K562 (cell line): ENCODE results near the gene ETV4. TPM values are rescaled to one million over a fixed set of nuclear protein-coding genes. Genes with fewer than 3 reads are reported as not detected.

ENCODE experiments used
- ATAC-seq: fragments of 200-7000 bp; cut with Tn5 transposase; 3 replicates; pipeline ENCODE4 v1.9.1; 2020; ENCODE audit warnings: moderate library complexity
- BruUV-seq: library from RNA; stranded (reverse); fragments of 400-500 nt; replicated peaks from 2 replicates; lab custom pipeline; 2021; lab: Mats Ljungman, UMichigan
- CTCF ChIA-PET: fragments of 300-600 bp; formaldehyde crosslinking; extraction: SDS; loops from one replicate; lab custom pipeline; 2021; ENCODE audit warnings: low intra/inter-chr PET ratio; lab: Yijun Ruan, JAX
- POLR2A ChIA-PET: fragments of 300-600, 350-650 bp; sonication (Branson Sonifier 250); formaldehyde crosslinking; extraction: SDS; loops from one replicate; lab custom pipeline; 2021; ENCODE audit warnings: antibody characterized with exemption, inconsistent platforms; lab: Yijun Ruan, JAX
- DNase-seq, 4 experiments: peaks; one replicate each; pipeline versions ENCODE4 v3.0.0 to v3.0.0-alpha.2; 2011 to 2018; ENCODE audit warnings: low spot score in 3 of 4, mixed read lengths in 3 of 4; ENCODE audit errors: extremely low read depth in 1 of 4
- FAIRE-seq: peaks from 2 replicates; lab custom pipeline; 2011; peaks lifted over from hg19 to GRCh38; lab: Jason Lieb, UNC
- H2AFZ ChIP-seq: 2 replicates; pipeline ENCODE4 v1.6.0; 2011; ENCODE audit warnings: low read depth, low read length, control low read depth, inconsistent platforms
- H3K27ac ChIP-seq: fragments of 200-600 bp; 3 replicates; pipeline ENCODE4 v1.8.0; 2011; ENCODE audit warnings: low read depth, mild to moderate bottlenecking, control low read depth, inconsistent platforms, low read length, moderate library complexity, mixed read lengths; ENCODE audit errors: extremely low read depth
- H3K27me3 ChIP-seq, 2 experiments: fragments of 300-600 bp in 1 of 2; 2 replicates in 1 of 2; 3 replicates in 1 of 2; pipeline versions ENCODE4 v1.6.0 to v1.8.0; 2011; ENCODE audit warnings: inconsistent platforms in 2 of 2, low read length in 2 of 2, mild to moderate bottlenecking in 1 of 2, mixed read lengths in 1 of 2, moderate library complexity in 1 of 2; ENCODE audit not compliant: control insufficient read depth in 2 of 2, insufficient read depth in 2 of 2
- H3K36me3 ChIP-seq: fragments of 300-600 bp; 3 replicates; pipeline ENCODE4 v1.8.0; 2011; ENCODE audit warnings: mild to moderate bottlenecking, low read length, inconsistent platforms; ENCODE audit not compliant: control insufficient read depth, insufficient read depth
- H3K4me1 ChIP-seq, 2 experiments: fragments of 200-600 bp in 1 of 2; replicated peaks in 1 of 2; 2 replicates in 1 of 2; 3 replicates in 1 of 2; pipeline versions ENCODE4 v1.5.1 to v1.8.0; 2011; ENCODE audit warnings: inconsistent platforms in 2 of 2, low read length in 2 of 2, mild to moderate bottlenecking in 1 of 2, mixed read lengths in 1 of 2, moderate library complexity in 1 of 2; ENCODE audit not compliant: control insufficient read depth in 2 of 2, insufficient read depth in 2 of 2
- H3K4me2 ChIP-seq: 2 replicates; pipeline ENCODE4 v1.6.1; 2011; ENCODE audit warnings: low read length, control low read depth, inconsistent platforms, mixed read lengths; ENCODE audit not compliant: insufficient read depth
- H3K4me3 ChIP-seq: fragments of 200-600 bp; sonication (generic), shearing (Covaris generic); 2 replicates; pipeline ENCODE4 v1.5.1; 2016; ENCODE audit warnings: control low read depth, inconsistent platforms
- H3K79me2 ChIP-seq: fragments of 200-600 bp; 3 replicates; pipeline ENCODE4 v1.8.0; 2011; ENCODE audit warnings: low read length, inconsistent platforms; ENCODE audit not compliant: control insufficient read depth, insufficient read depth
- H3K9ac ChIP-seq, 2 experiments: 2 replicates each; pipeline versions ENCODE4 v1.6.0 to v1.6.1; 2011; ENCODE audit warnings: low read depth in 2 of 2, low read length in 2 of 2, control low read depth in 1 of 2, inconsistent platforms in 1 of 2, mild to moderate bottlenecking in 1 of 2, mixed read lengths in 1 of 2; ENCODE audit not compliant: insufficient read depth in 1 of 2
- H3K9me1 ChIP-seq: one replicate; pipeline ENCODE4 v1.6.0; 2011; ENCODE audit warnings: inconsistent platforms, mild to moderate bottlenecking, low read length, moderate library complexity; ENCODE audit not compliant: control insufficient read depth, insufficient read depth
- H3K9me3 ChIP-seq: replicated peaks from 2 replicates; pipeline ENCODE4 v1.5.1; 2011; ENCODE audit warnings: low read depth, low read length, inconsistent platforms; ENCODE audit not compliant: control insufficient read depth, insufficient read depth
- H4K20me1 ChIP-seq: replicated peaks from 2 replicates; pipeline ENCODE4 v1.6.1; 2011; ENCODE audit warnings: low read length, inconsistent platforms, mixed read lengths; ENCODE audit not compliant: control insufficient read depth, insufficient read depth
- DNMT1 ChIP-seq: fragments of 450-650 bp; IDR thresholded peaks from 2 replicates; pipeline ENCODE4 v1.6.1; 2016; ENCODE audit warnings: antibody characterized with exemption, mild to moderate bottlenecking
- GABPB2 ChIP-seq: fragments of 250-450 bp; sonication (Bioruptor Pico); conservative IDR thresholded peaks from 2 replicates; pipeline ENCODE4 v1.5.1; 2021; ENCODE audit warnings: mild to moderate bottlenecking
- HIVEP1 ChIP-seq: fragments of 250-450 bp; sonication (Bioruptor Pico); IDR thresholded peaks from 2 replicates; pipeline ENCODE4 v1.4.0; 2020; ENCODE audit warnings: mild to moderate bottlenecking
- HSF4 ChIP-seq: fragments of 250-450 bp; sonication (Bioruptor Pico); IDR thresholded peaks from 2 replicates; pipeline ENCODE4 v2.1.2; 2022; ENCODE audit warnings: mild to moderate bottlenecking, moderate library complexity, borderline replicate concordance
- PHB ChIP-seq: fragments of 250-450 bp; sonication (Bioruptor Pico); IDR thresholded peaks from 2 replicates; pipeline ENCODE4 v1.5.0; 2021
- SMAD1 ChIP-seq: fragments of 150-350 bp; IDR thresholded peaks from 2 replicates; pipeline ENCODE4 v1.6.1; 2014; ENCODE audit warnings: low read length, low read depth; ENCODE audit not compliant: partially characterized antibody
- ZFP36 ChIP-seq: fragments of 150-350 bp; IDR thresholded peaks from 2 replicates; pipeline ENCODE4 v1.6.1; 2018; ENCODE audit warnings: low read length, low read depth; ENCODE audit not compliant: partially characterized antibody
- WGBS: fragments of 100-300 bp; shearing (Covaris generic); methylation state at CpG from one replicate; pipeline ENCODE4 v1.1.6; 2016; ENCODE audit warnings: low coverage, mixed read lengths; ENCODE audit not compliant: insufficient coverage; ENCODE audit errors: missing lambda C conversion rate; 5-methylcytosine and 5-hydroxymethylcytosine counted together
- in situ Hi-C: fragments of 300-500 bp; cut with MboI; formaldehyde crosslinking; loops from 4 replicates; pipeline ENCODE4 v1.15.0; 2018; ENCODE audit warnings: inconsistent platforms, mixed read lengths
- intact Hi-C: fragments of 100-400 bp; cut with micrococcal nuclease; formaldehyde crosslinking; loops from 2 replicates; pipeline ENCODE4 v1.14.2; 2022
- polyA plus RNA-seq, 8 experiments: library from polyadenylated mRNA; depleted of rRNA in 4 of 8; stranded (reverse) in 5 of 8; unstranded in 3 of 8; fragments of >200 nt; fragmentation: Nextera tagmentation in 2 of 8; fragmentation: Illumina TruSeq in 1 of 8; extraction: Ambion mirVana in 2 of 8; extraction: Trizol in 1 of 8; gene quantifications; 2 replicates each; pipeline versions ENCODE4 v1.2.1 to v1.2.3, GENCODE V29; 2011 to 2014; ENCODE audit warnings: inconsistent platforms in 1 of 8, missing spikeins in 1 of 8
- total RNA-seq, 7 experiments: library from RNA; depleted of rRNA in 6 of 7; stranded (reverse); fragments of >200 nt in 6 of 7; fragmentation: Illumina TruSeq in 2 of 7; extraction: Trizol in 2 of 7; gene quantifications; 2 replicates each; pipeline versions ENCODE4 v1.2.1 to v1.2.3, GENCODE V29; 2011 to 2021; ENCODE audit warnings: low replicate concordance in 1 of 7
- TF ChIP-seq, protein P1 (sequence below): sonication (generic); formaldehyde crosslinking; IDR thresholded peaks from 2 replicates; pipeline ENCODE4 v1.8.0; 2022; ENCODE audit warnings: mild to moderate bottlenecking, missing genetic modification reagents
- TF ChIP-seq, protein P2 (sequence below): IDR thresholded peaks from 3 replicates; pipeline ENCODE4 v1.6.1; 2011; ENCODE audit warnings: borderline replicate concordance, mild to moderate bottlenecking, moderate library complexity; ENCODE audit not compliant: insufficient read length; ENCODE audit errors: extremely low read depth

Gene ETV4
- total and polyA plus RNA-seq, 9 of the 15 experiments (the other 6 are each of a cell fraction or from before 2014, with no cell fraction given) = 5.5 to 66.3 (median 28.2) TPM

DNA sequence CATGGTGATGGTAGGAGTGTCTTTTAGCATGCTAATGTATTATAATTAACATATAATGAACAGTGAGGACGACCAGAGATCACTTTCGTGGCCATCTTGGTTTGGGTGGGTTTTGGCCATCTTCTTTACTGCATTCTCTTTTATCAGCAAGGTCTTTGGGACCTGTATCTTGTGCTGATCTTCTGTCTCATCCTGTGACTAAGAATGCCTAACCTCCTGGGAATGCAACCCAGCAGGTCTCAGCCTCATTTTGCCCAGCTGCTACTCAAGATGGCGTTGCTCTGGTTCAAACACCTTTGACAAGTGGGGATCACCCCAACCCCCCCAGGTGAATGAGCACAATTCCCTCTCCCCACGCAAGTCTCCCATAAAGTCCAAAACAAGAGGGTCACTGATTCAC is 49.3 kb upstream of the ETV4 start:
- intact Hi-C loops = no loop called here
- in situ Hi-C loops = no loop called here
- WGBS = 3% methylated on average over 4 of the region's 4 CpGs

DNA sequence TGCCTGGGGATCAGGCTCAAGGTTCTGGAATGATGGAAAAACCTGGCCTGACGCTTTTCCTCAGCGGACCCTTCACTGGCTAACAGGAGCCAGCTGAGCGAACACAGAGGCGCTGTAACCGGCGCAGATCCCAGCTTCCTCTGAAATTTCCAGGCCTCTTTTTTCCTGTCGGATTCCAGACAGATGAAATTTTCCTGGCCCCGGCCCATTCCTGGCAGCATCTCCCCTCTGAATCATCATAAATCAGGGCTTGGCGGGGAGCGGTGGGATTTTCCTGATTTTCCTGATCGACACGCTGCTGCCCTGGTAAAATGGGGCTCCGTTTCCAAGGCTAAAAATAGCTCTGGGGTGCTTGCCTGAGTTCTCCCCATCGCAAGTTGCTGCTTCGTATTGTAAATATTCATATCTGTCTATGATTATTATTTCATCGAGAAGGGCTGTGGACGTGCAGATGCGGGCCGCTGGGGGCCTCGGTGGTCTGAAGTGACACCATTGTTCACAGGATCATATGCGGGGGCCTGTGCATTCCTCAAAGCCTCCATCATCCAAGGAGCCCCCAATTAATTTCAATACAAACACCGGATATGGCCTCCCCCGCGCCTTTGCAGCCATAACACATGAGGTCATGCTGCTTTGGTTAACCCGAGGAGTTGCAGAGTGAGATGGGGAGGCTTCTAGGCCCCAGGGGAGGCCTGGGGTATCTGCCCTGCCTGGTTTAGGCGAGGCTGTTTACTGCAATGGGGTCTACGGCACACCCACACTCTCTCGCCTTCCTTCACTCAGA is 45.8 kb upstream of the ETV4 start:
- no peak overlapping the region for H3K4me2 ChIP-seq
- TF ChIP-seq, protein P1, sequence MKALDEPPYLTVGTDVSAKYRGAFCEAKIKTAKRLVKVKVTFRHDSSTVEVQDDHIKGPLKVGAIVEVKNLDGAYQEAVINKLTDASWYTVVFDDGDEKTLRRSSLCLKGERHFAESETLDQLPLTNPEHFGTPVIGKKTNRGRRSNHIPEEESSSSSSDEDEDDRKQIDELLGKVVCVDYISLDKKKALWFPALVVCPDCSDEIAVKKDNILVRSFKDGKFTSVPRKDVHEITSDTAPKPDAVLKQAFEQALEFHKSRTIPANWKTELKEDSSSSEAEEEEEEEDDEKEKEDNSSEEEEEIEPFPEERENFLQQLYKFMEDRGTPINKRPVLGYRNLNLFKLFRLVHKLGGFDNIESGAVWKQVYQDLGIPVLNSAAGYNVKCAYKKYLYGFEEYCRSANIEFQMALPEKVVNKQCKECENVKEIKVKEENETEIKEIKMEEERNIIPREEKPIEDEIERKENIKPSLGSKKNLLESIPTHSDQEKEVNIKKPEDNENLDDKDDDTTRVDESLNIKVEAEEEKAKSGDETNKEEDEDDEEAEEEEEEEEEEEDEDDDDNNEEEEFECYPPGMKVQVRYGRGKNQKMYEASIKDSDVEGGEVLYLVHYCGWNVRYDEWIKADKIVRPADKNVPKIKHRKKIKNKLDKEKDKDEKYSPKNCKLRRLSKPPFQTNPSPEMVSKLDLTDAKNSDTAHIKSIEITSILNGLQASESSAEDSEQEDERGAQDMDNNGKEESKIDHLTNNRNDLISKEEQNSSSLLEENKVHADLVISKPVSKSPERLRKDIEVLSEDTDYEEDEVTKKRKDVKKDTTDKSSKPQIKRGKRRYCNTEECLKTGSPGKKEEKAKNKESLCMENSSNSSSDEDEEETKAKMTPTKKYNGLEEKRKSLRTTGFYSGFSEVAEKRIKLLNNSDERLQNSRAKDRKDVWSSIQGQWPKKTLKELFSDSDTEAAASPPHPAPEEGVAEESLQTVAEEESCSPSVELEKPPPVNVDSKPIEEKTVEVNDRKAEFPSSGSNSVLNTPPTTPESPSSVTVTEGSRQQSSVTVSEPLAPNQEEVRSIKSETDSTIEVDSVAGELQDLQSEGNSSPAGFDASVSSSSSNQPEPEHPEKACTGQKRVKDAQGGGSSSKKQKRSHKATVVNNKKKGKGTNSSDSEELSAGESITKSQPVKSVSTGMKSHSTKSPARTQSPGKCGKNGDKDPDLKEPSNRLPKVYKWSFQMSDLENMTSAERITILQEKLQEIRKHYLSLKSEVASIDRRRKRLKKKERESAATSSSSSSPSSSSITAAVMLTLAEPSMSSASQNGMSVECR (CRISPR knock-in tag) = no peak
- TF ChIP-seq HIVEP1 = no peak
- TF ChIP-seq, protein P2, sequence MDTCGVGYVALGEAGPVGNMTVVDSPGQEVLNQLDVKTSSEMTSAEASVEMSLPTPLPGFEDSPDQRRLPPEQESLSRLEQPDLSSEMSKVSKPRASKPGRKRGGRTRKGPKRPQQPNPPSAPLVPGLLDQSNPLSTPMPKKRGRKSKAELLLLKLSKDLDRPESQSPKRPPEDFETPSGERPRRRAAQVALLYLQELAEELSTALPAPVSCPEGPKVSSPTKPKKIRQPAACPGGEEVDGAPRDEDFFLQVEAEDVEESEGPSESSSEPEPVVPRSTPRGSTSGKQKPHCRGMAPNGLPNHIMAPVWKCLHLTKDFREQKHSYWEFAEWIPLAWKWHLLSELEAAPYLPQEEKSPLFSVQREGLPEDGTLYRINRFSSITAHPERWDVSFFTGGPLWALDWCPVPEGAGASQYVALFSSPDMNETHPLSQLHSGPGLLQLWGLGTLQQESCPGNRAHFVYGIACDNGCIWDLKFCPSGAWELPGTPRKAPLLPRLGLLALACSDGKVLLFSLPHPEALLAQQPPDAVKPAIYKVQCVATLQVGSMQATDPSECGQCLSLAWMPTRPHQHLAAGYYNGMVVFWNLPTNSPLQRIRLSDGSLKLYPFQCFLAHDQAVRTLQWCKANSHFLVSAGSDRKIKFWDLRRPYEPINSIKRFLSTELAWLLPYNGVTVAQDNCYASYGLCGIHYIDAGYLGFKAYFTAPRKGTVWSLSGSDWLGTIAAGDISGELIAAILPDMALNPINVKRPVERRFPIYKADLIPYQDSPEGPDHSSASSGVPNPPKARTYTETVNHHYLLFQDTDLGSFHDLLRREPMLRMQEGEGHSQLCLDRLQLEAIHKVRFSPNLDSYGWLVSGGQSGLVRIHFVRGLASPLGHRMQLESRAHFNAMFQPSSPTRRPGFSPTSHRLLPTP = no peak
- TF ChIP-seq HSF4 (CRISPR knock-in tag) = no peak
- TF ChIP-seq ZFP36 = no peak

More for the DNA sequence above, 49.3 kb upstream of the ETV4 start:
- TF ChIP-seq SMAD1 = no peak
- no peak for TF ChIP-seq GABPB2
- TF ChIP-seq PHB (CRISPR knock-in tag) = no peak
- TF ChIP-seq DNMT1 = no peak
- TF ChIP-seq, all 486 proteins: peak for 0
- Histone ChIP-seq H3K9me3 (no peaks in the 10 kb centered on the region), H3K4me2 (no peak overlapping the region), H3K9me1 (no peaks in the 10 kb centered on the region), H3K27me3 (peaks cover 24 to 51% of the 10 kb centered on the region in 2 experiments), H2AFZ (no peak overlapping the region), H3K9ac (no peak overlapping the region), H3K4me3 (no peak overlapping the region), H4K20me1 (no peaks in the 10 kb centered on the region), H3K36me3 (no peaks in the 10 kb centered on the region), H3K79me2 (no peaks in the 10 kb centered on the region), H3K4me1 (no peaks in the 10 kb centered on the region; a peak in 1 of 5 replicates), H3K27ac (no peak overlapping the region)
- ATAC-seq = no peak
- BruUV-seq = no TSS peak
- no peak for DNase-seq
- CTCF ChIA-PET = no interaction called here
- POLR2A ChIA-PET = interaction anchor here (0.6 kb wide), 1 partner anchor 19 kb away, joined by 4 read pairs; no protein-coding TSS in a partner anchor
- FAIRE-seq = no peak

More for the DNA sequence above, 45.8 kb upstream of the ETV4 start:
- Histone ChIP-seq H3K27me3 (peaks cover 23 to 57% of the 10 kb centered on the region in 2 experiments), H3K4me1 (no peaks in the 10 kb centered on the region; a peak in 1 of 5 replicates), H3K27ac (no peak overlapping the region), H2AFZ (no peak overlapping the region), H4K20me1 (no peaks in the 10 kb centered on the region), H3K4me3 (no peak overlapping the region), H3K9me3 (no peaks in the 10 kb centered on the region), H3K36me3 (no peaks in the 10 kb centered on the region), H3K9ac (no peak overlapping the region), H3K79me2 (no peaks in the 10 kb centered on the region), H3K9me1 (no peaks in the 10 kb centered on the region)
- no TSS peak for BruUV-seq
- POLR2A ChIA-PET = no interaction called here
- in situ Hi-C loops = no loop called here
- no peak for ATAC-seq
- no peak for DNase-seq
- CTCF ChIA-PET = no interaction called here
- WGBS = 6% methylated on average over 24 of the region's 28 CpGs
- no peak for FAIRE-seq
- intact Hi-C loops = no loop called here
